Inferior parietal cortex (tissue), 1 donor: ENCODE results near the gene CYTH1.

Experiments used
- DNase-seq: peaks from one replicate; pipeline ENCODE4 v3.0.0-alpha.2; 2016; ENCODE audit errors: extremely low spot score

The CYTH1 gene

GRCh38 chr17:78781893-78782304, at the start of gene CYTH1:
TSS of gene CYTH1 (minus strand) at chr17:78782273. CDS start at chr17:78782223, 50 bp downstream.
- DNase-seq = no peak

- DNase-seq = no peak
Observed at GRCh38 chr17:78829477-78829876, 47.4 kb upstream of the CYTH1 start.

- DNase-seq = no peak
Observed at GRCh38 chr17:78828470-78829185, 46.6 kb upstream of the CYTH1 start.

GRCh38 chr17:78826836-78827509, 44.9 kb upstream of the CYTH1 start:
- no peak for DNase-seq

GRCh38 chr17:78826421-78826820, 44.3 kb upstream of the CYTH1 start:
- no peak for DNase-seq

GRCh38 chr17:78825696-78826095, 43.6 kb upstream of the CYTH1 start:
- DNase-seq = no peak

GRCh38 chr17:78824240-78824639, 42.2 kb upstream of the CYTH1 start:
- no peak for DNase-seq

- no peak for DNase-seq
Observed at GRCh38 chr17:78823282-78824046, 41.4 kb upstream of the CYTH1 start.

- peak; percentile 45 for DNase-seq
Observed at GRCh38 chr17:78822552-78822951, 40.5 kb upstream of the CYTH1 start.

- no peak for DNase-seq
Observed at GRCh38 chr17:78821961-78822360, 39.9 kb upstream of the CYTH1 start.

- no peak for DNase-seq
Observed at GRCh38 chr17:78820841-78821240, 38.8 kb upstream of the CYTH1 start.

GRCh38 chr17:78819806-78820792, 38.0 kb upstream of the CYTH1 start:
- no peak for DNase-seq

GRCh38 chr17:78819402-78819801, 37.3 kb upstream of the CYTH1 start:
- DNase-seq = no peak

GRCh38 chr17:78818932-78819331, 36.9 kb upstream of the CYTH1 start:
- DNase-seq = no peak

- DNase-seq = no peak
Observed at GRCh38 chr17:78818152-78818846, 36.2 kb upstream of the CYTH1 start.

- DNase-seq = no peak
Observed at GRCh38 chr17:78817123-78817522, 35.0 kb upstream of the CYTH1 start.

GRCh38 chr17:78815696-78816095, 33.6 kb upstream of the CYTH1 start:
- no peak for DNase-seq

GRCh38 chr17:78812855-78813254, 30.8 kb upstream of the CYTH1 start:
- DNase-seq = no peak

- no peak for DNase-seq
Observed at GRCh38 chr17:78808163-78808562, 26.1 kb upstream of the CYTH1 start.

GRCh38 chr17:78806451-78806850, 24.4 kb upstream of the CYTH1 start:
- no peak for DNase-seq

GRCh38 chr17:78805301-78805700, 23.2 kb upstream of the CYTH1 start:
- no peak for DNase-seq
